HEK293T (cell line): Measurements from ENCODE around the gene SPDYE1.

Experiments
- CTBP1 ChIP-seq: fragments of 450-650 bp; IDR thresholded peaks from 2 replicates; pipeline ENCODE4 v1.6.1; 2016; ENCODE audit warnings: borderline replicate concordance
- FOXA1 ChIP-seq: fragments of 450-650 bp; IDR thresholded peaks from 2 replicates; pipeline ENCODE4 v1.6.1; 2016; ENCODE audit warnings: mild to moderate bottlenecking
- FOXK2 ChIP-seq: fragments of 450-650 bp; IDR thresholded peaks from 2 replicates; pipeline ENCODE4 v1.6.1; 2016; ENCODE audit warnings: mild to moderate bottlenecking
- FOXM1 ChIP-seq: fragments of 450-650 bp; IDR thresholded peaks from 2 replicates; pipeline ENCODE4 v1.6.1; 2017; ENCODE audit warnings: mild to moderate bottlenecking, borderline replicate concordance
- HDGF ChIP-seq: fragments of 450-650 bp; IDR thresholded peaks from 2 replicates; pipeline ENCODE4 v1.6.1; 2017; ENCODE audit warnings: antibody characterized with exemption, borderline replicate concordance
- L3MBTL2 ChIP-seq: fragments of 450-650 bp; conservative IDR thresholded peaks from 2 replicates; pipeline ENCODE4 v1.6.1; 2016; ENCODE audit warnings: mild to moderate bottlenecking
- LEF1 ChIP-seq: fragments of 450-650 bp; IDR thresholded peaks from 2 replicates; pipeline ENCODE4 v1.6.1; 2017; ENCODE audit warnings: mild to moderate bottlenecking, borderline replicate concordance
- SP1 ChIP-seq: fragments of 450-650 bp; IDR thresholded peaks from 2 replicates; pipeline ENCODE4 v1.6.1; 2017

DNA sequence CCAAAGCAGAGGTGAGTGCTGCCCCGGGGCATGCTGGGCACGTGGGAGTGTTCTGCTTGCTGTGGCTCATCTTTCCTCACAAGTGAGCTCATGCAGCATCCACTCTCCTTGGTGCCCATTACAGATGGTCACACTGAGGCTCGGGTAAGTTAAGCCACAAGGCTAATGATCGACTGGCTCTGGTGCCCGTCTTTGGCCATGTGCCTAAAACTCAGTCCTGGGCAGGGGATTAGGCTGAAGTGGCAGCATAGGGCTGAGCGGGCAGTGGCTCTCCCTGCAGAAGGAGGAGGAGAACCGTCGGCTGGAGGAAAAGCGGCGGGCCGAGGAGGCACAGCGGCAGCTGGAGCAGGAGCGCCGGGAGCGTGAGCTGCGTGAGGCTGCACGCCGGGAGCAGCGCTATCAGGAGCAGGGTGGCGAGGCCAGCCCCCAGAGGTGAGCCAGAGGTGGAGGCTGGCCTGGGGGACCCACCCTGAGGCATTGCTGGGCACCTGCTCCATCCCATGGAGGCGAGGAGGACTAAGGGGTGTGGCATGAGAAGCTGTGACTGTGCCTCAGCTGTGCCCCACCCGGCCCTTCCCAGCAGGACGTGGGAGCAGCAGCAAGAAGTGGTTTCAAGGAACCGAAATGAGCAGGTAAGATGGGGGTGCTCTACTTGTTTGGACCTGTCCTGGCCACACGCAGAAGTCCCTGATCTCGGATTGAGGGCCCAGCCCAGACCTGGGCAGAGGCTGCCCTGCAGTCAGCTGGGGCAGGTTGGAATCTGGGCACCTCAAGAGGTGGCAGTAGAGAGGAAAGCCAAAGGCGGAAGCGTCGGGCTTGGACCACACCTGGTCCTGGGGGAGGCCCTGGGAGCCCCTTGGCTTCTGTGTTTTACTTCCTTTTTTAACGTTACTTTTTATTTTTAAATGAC, 60.4 kb downstream of the SPDYE1 start:
- TF ChIP-seq FOXM1 (no peak), FOXK2 (no peak), SP1 (no peak), LEF1 (no peak), HDGF (no peak), FOXA1 (no peak), L3MBTL2 (no peak), CTBP1 (no peak)
